Mononuclear cell (primary cell): ENCODE data around the gene TRIM2. TPM values are rescaled to one million over a fixed set of nuclear protein-coding genes. Genes with fewer than 3 reads are reported as not detected.
"Not testable (repeated sequence)": the region's sequence is repeated elsewhere in the genome, so short reads cannot be mapped to it uniquely, and the experiment has no call there.

Source experiments
- H3K27me3 ChIP-seq: 2 replicates; pipeline ENCODE4 v1.6.0; 2011; ENCODE audit warnings: low read length, control low read depth; ENCODE audit not compliant: insufficient read depth
- H3K4me1 ChIP-seq: 2 replicates; pipeline ENCODE4 v1.5.1; 2011; ENCODE audit warnings: mild to moderate bottlenecking, low read length, control low read depth; ENCODE audit not compliant: insufficient read depth
- H3K4me3 ChIP-seq: 2 replicates; pipeline ENCODE4 v1.5.1; 2011; ENCODE audit warnings: mild to moderate bottlenecking, low read length, moderate library complexity
- H3K9me3 ChIP-seq: 2 replicates; pipeline ENCODE4 v1.5.1; 2011; ENCODE audit warnings: low read depth, mild to moderate bottlenecking, control low read depth, low read length
- total RNA-seq: library from RNA; depleted of rRNA; stranded (reverse); fragments of >200 nt; gene quantifications from one replicate; pipeline ENCODE4 v1.2.3, GENCODE V29; 2012

The TRIM2 gene
- total RNA-seq, 1 donor, result 1.7 TPM

- no peaks in the 10 kb centered on the region for H3K27me3 ChIP-seq
- H3K4me3 ChIP-seq, result no peak overlapping the region
- no peaks in the 10 kb centered on the region for H3K9me3 ChIP-seq
- H3K4me1 ChIP-seq, result no peaks in the 10 kb centered on the region
Observed at GRCh38 chr4:153179100-153179499, 25.1 kb upstream of the TRIM2 start.

GRCh38 chr4:153181293-153181692 is 22.9 kb upstream of the TRIM2 start:
- Histone ChIP-seq H3K4me1 (no peaks in the 10 kb centered on the region), H3K9me3 (no peaks in the 10 kb centered on the region), H3K27me3 (no peaks in the 10 kb centered on the region), H3K4me3 (no peak overlapping the region)

- Histone ChIP-seq H3K4me1 (no peaks in the 10 kb centered on the region), H3K4me3 (no peak overlapping the region), H3K9me3 (no peaks in the 10 kb centered on the region), H3K27me3 (no peaks in the 10 kb centered on the region)
Observed at GRCh38 chr4:153181700-153182099, 22.5 kb upstream of the TRIM2 start.

DNA sequence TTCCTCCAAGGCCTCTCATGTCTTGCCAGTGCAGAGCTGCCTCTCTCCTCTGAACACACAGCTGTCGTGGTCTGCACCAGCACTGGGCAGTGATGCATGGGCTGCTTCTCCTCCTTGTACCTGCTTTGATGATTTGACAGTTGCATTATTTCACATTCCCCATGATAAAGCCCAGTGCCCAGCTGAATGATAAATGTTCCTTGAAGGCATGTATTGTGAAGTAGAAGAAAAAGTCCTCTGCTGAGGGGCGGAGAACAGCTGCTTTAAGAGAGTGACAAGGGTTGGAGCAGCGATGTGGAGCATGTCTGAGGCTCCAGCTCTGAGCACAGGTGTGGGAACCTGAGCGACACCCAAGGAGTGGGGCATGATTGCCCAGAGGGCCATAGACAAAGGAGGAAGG is 21.1 kb upstream of the TRIM2 start:
- no peak overlapping the region for H3K4me3 ChIP-seq
- H3K27me3 ChIP-seq, result no peaks in the 10 kb centered on the region
- H3K9me3 ChIP-seq, result no peaks in the 10 kb centered on the region
- H3K4me1 ChIP-seq, result no peaks in the 10 kb centered on the region

DNA sequence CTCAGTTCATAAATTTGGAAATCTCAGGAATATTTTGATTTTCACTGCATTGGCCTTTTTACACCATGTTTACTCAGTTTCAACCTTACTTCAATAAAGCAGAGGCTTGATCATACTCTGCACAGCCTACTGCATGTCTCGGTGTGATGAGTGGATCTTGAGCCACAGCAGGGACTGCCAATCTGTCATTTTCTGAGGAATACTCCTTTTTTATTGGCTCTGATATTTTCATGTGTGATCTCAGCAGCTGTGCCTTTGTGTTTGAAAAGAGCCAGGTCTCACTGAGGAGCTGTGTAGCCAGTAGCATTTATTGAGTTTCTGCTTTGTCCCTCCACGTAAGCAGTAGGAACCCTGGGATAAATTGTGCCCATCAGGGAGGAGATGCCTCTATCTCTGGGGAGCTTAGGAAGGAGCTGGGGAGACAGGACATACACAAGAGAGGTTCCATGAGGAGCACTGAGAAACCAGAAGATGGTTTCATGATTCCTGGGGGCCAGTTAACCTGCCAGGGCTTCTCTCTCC is 18.9 kb upstream of the TRIM2 start:
- Histone ChIP-seq H3K9me3 (no peaks in the 10 kb centered on the region), H3K27me3 (no peaks in the 10 kb centered on the region), H3K4me3 (no peak overlapping the region), H3K4me1 (no peaks in the 10 kb centered on the region)

GRCh38 chr4:153186046-153186728 is 18.1 kb upstream of the TRIM2 start:
- no peaks in the 10 kb centered on the region for H3K9me3 ChIP-seq
- H3K4me3 ChIP-seq, result no peak overlapping the region
- H3K27me3 ChIP-seq, result no peaks in the 10 kb centered on the region
- no peaks in the 10 kb centered on the region for H3K4me1 ChIP-seq

- Histone ChIP-seq H3K4me1 (no peaks in the 10 kb centered on the region), H3K4me3 (no peak overlapping the region), H3K9me3 (no peaks in the 10 kb centered on the region), H3K27me3 (no peaks in the 10 kb centered on the region)
Observed at GRCh38 chr4:153189016-153189801, 15.0 kb upstream of the TRIM2 start.

DNA sequence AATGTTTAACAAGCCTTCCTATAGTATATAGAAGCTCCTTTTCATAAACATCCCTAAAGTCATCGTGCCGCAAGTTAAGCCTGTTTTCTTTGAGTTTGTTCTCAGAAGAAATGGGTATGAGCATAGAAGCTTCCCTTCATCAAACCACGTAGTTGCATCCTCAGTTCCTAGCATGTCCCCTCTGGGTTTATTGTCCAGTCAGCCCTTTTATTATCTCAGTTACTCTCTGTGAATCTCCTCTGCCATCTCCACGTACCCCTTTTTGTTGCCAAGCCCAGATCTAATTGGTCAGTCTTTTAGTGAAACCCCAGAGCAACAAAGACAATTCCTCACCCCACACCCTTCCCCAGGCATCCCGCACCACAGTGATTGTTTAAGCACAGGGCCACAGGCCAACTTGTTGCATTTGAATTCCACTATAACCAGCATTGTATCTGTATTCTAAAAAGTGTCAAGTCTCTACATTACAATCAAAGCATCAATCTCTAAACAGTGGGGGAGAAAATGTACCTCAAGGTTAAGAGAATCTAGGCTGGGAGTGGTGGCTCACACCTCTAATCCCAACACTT is 12.4 kb upstream of the TRIM2 start:
- no peak overlapping the region for H3K4me3 ChIP-seq
- H3K4me1 ChIP-seq, result no peaks in the 10 kb centered on the region
- no peaks in the 10 kb centered on the region for H3K27me3 ChIP-seq

DNA sequence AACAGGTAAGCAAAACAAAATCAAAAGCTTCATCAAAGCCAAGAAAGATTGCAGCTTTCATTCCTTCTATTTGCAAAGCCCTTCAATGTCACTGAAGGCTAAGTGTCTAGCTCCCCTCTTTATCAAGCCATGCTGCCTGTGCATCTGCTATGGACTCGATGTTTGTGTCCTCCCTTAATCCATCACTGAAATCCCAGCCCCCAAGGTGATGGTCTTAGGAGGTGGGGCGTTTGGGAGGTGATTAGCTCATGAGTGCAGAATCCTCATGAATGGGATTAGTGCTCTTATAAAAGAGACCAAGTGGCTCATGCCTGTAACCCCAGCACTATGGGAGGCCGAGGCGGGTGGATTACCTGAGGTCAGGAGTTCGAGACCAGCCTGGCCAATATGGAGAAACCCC is 6.9 kb upstream of the TRIM2 start:
- Histone ChIP-seq H3K4me1 (no peaks in the 10 kb centered on the region), H3K9me3 (no peaks in the 10 kb centered on the region), H3K27me3 (no peaks in the 10 kb centered on the region), H3K4me3 (no peak overlapping the region)

More for the DNA sequence above, 12.4 kb upstream of the TRIM2 start:
- no peaks in the 10 kb centered on the region for H3K9me3 ChIP-seq

GRCh38 chr4:153198719-153199118 is 5.5 kb upstream of the TRIM2 start:
- H3K4me1 ChIP-seq, result no peaks in the 10 kb centered on the region
- H3K4me3 ChIP-seq, result no peak overlapping the region
- no peaks in the 10 kb centered on the region for H3K27me3 ChIP-seq
- no peaks in the 10 kb centered on the region for H3K9me3 ChIP-seq

- H3K9me3 ChIP-seq, H3K4me1 ChIP-seq, H3K27me3 ChIP-seq, H3K4me3 ChIP-seq: not testable (repeated sequence)
Observed at GRCh38 chr4:153203746-153204145, 497 bp upstream of the TRIM2 start.

DNA sequence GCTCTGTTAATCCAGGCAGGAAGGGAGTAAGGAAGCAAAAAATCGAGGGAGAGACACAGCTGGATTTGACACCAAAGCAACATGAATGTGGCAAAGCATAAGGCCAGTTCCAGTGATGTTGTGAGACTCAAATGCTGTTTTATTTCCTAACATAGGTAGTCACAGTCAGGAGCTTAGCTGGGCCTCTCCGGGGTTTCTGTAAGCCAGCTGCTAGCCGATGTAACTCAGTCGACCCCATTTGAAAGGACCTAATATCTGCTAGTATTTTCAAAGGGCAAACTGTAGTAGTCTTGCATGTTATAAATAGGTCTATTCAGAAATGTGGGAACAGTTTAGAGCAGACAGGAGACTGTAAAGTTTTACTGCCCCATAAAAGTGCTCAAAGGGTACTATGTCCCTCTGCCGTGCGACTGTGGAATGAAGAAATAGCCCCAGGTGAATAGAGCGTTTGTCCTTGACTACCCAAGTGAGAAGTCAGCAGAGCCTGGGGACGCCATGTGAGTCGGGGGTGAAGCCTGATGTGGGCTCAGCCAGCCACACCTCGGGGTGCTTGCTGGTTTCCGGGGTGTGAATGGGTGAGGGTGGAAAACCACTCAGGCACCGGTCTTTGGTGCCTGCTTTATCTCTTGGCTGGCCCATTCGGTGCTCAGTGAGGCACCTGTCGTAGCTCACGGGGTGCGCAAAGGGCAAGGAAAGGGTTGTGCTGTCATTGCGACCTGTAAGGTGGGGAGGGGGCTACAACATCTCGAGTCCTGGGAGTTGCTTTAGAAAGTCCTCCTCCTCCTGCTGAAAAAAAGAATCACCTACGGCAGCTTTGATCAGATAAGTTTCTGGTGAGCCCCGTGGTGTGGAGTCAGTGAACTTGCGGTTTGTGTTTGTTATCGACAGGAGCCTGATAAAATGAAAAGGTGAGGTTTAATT is 745 bp downstream of the TRIM2 start:
- Histone ChIP-seq H3K4me1 (peaks cover 9% of the 10 kb centered on the region), H3K27me3 (no peaks in the 10 kb centered on the region), H3K9me3 (no peaks in the 10 kb centered on the region), H3K4me3 (no peak overlapping the region)

DNA sequence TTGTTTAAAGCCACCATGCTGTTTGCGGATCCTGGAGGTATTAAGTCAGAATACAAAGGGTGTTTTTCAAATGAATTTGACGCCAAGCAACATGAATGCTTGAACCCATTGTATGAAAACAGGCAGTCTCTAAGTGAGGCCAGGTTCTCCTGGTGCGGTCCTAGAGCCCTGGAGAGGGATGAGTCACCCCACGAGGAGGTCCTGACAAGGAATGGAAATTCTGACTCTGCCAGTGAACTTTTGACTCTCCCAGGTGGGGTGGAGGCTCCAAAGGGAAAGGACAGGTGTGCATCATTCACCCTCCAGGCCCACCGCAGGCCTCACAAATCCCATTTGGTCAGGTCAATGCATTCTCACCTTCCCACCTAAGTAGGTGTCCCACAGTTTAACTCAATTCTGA is 1.5 kb downstream of the TRIM2 start:
- Histone ChIP-seq H3K9me3 (no peaks in the 10 kb centered on the region), H3K4me3 (no peak overlapping the region), H3K27me3 (no peaks in the 10 kb centered on the region)

DNA sequence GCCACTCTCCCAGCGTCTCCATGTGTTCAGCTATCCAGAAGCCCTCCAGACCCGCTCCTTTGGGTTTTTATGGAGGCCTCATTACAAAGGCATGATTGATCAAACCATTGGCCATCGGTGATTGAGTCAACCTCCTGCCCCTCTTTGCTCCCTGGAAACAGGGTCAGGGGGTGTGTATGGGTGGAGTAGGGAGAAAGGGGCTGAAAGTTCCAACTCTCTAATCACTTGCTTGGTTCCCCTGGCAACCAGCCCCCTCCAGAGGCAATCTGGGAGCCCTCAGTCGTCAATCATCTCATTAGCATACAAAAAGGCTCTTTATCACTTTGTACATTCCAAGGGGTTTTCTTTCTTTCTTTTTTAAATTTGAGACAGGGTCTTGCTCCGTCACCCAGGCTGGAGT is 2.3 kb downstream of the TRIM2 start:
- Histone ChIP-seq H3K4me3 (no peak overlapping the region), H3K27me3 (no peaks in the 10 kb centered on the region), H3K4me1 (peaks cover 9% of the 10 kb centered on the region), H3K9me3 (no peaks in the 10 kb centered on the region)

More for the DNA sequence above, 1.5 kb downstream of the TRIM2 start:
- H3K4me1 ChIP-seq, result peaks cover 9% of the 10 kb centered on the region
